GM21717 (cell line): ENCODE results near the gene PTPRK.

ENCODE experiments used
- ATAC-seq: cut with Tn5 transposase; IDR thresholded peaks from one replicate; pipeline ENCODE4 v1.9.1; 2021; ENCODE audit warnings: mild to moderate bottlenecking, moderate library complexity; ENCODE audit not compliant: unreplicated experiment

Gene PTPRK

DNA sequence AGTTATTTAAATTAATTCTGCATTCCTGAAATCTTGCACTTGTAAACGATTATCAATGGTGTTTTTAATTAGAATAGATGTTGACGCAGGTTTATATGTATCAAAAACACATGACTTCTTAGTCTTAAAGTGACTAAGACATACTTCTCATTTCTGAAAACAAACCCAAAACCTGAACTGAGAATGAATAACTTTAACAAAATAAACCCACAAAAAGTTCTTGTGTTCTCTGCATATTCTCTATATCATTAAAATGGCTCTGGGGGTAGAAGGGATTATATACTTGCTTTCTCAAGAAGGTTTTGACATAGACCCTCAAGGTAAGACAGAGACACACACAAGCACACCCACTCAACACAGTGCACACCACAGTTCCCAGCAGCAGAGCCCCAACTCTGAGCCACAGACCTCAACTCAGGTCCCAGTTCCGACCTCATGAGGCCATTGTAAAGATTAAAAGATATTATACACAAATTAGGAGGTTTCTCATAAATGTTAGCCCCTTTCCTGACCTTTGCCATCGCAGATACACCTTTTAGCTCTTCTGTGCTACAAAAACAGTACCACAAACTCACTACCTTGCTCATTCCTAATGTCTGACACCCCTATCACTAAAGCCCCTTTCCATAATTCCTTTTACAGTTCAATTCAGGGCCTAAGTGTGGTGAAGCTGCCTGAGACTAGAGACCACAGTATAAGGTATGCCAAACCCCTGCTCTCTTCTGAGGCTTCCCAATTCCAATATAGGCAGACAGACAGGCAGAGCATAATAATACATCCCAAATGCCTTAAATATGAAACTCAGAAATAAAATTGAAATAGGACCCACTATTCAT lies 267.8 kb downstream of the PTPRK start:
- ATAC-seq, result peak; percentile 52

DNA sequence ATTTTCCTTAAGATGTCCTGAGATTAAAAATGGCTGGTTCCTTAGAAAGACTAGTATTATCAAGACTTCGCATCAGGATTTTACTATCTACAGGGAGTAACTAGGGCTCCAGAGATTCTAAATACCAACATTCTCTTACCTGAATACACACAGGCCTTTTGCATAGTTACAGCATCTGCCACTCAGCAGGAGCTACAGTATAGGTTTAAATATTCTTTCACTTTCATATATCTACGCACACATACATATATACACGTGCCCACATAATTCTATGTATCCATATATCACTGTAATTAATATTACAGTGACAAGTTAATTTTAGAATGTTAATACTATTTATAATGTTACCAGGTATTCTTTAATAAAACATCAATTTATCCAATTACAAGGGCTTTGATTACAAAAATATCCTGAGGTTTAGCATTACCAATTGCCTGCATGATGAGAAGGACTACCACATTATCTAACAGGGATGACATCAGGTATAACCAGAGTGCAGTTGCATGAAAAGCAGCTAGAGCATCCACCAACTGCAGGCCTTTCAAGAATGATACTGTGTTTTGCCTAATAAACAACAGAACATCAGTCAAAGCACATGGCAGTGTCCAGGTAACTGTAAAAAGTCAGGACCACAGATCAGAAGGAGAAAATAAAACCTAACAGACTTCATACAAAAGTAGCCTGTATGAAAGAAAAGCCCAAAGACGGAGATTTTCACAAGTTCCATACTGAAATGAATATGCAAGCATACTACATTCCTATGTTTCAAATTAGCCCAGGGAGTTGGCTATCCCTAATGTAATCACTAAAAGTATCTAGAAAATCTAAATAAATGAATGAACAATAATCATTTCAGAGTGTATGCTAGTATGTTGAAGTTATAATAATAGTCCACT lies 268.7 kb downstream of the PTPRK start:
- peak; percentile 46 for ATAC-seq

DNA sequence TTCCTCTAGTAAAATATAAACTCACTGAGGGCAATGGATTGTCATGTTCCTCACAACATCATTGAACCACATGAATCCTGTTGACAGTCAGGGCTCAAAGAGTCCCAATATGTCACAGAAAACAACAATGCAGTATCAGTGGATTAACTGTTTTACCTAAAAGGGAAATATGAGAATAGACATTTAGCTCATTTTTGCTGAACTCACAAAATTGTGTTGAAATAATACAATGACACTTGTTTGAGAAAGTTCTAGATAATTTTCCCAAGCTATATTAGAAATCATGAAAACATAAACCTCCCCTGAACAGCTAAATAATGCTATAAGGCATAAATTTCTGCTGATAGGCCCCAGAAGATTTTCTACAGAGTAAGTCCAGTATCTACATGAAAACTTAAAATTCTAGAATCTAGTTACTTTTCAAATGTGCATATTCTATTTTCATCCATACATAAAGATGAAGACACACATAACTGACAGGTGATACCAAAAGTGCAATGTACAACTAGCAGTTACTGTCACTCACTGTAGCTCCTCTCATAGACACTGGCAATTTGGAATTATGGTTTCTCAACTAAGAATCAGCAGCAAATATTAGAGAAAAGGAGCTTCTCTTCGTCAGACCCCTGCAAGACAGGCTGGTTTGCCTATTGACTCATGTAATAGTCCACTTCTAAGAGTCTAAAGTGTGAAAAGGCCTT lies 269.9 kb downstream of the PTPRK start:
- no peak for ATAC-seq

DNA sequence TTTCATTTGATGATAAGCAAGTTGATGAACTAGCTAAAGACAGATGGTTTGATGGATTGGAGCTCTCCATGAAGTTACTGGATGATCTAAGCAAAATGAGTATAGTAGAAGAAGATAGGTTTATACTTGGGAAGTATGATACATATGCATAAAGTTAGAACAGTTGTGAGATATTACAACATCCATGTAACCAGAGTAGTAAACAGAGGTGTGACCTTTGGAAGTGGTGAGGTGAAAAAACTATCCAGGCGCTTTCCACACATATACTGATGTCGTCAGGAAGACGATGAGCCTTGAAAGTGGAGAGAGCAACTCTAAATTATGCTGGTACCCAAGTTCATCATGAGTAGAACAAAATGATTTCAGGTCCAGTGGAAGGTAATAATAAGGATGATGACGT lies 271.0 kb downstream of the PTPRK start:
- no peak for ATAC-seq

DNA sequence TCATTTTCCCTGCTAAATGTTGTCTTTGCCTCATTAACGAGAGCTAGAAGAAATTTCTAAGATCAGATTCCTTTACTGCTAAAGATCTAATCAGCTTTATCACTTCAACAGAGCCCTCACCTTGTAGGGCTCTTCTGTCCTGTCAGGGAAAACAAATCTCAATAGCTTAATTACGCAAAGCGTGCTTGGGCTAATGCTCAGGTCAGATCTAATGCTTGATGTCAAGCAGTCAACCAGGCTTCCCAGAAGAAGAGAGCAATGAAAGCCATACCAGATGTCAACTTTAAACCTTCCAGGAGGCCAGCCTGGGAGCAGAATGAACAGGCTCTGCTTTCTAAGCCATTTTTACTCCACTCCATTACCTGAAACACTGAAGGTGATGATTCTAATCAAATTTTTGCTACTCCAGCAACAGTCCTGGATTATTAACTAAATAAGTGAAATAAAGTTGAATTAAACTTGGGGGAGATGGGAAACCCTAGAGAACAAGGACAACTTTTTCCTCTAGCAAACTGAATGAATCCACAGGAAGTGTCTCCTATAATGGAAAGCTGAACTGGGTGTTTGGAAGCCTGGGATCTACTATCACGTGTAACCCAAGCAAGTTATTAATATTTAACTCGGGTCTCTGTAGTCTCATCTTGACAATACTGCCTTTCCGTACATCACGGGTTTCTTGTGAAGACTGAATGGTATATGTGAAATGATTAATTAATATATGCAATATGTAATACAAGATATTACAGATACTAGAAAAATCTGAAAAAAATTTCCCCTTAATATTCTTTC lies 273.7 kb downstream of the PTPRK start:
- no peak for ATAC-seq

DNA sequence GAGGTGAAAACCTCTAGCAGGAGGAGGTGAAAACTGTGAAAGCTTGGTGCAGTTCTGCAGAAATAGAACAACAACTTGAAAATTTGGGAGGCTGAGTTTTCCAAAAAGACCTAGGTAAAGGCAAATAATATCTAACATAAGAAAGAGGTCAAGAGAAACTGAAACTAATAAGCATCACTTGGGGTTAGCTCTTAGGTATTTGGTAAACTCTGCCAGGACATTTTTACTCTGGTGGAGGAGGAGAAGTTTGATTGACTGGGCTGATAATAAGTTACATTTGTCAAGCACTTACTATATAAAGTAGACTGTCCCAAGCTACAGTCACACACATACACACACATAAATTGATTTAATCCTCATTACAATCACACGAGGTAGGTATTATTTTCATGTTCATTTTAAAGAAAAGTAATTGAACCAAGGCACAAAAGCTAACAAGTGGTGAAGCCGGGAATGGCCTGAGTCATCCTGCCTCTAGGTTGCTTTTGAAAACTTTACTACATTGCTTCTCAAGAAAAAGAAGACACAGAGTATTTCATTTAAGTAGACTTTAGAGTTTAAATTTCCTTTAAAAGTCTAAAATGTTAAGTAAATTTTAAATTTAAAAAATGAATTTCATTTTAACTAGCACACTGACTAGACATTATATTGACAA lies 275.5 kb downstream of the PTPRK start:
- no peak for ATAC-seq

DNA sequence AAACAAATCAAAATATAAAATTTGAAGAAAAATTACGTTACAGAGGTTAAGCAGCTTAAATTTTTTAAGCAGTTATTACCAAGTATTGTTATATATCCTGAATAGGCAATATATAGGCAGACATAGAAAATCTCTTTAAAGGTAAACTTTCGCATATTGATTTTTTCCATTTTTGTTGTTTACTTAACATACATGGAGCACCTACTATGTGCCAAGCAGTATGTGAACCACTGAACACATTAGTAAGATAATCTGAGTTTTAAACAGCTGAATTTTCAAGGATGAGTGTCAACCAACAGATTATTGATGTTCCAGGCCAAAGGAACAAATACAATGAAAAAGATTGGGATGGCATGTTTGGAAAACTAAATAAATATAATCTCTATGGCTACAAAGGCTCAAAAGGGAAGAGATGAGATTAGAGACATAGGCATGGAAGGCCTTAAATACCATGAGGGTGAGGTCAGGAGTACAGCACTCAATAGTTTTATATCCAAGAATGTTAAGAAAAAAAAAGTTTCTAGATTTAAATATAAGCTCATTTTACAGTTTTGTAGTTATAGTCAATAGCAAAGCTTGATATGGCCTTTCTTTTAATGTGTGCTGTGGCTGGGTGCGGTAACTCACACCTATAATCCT lies 277.5 kb downstream of the PTPRK start:
- ATAC-seq, result no peak

DNA sequence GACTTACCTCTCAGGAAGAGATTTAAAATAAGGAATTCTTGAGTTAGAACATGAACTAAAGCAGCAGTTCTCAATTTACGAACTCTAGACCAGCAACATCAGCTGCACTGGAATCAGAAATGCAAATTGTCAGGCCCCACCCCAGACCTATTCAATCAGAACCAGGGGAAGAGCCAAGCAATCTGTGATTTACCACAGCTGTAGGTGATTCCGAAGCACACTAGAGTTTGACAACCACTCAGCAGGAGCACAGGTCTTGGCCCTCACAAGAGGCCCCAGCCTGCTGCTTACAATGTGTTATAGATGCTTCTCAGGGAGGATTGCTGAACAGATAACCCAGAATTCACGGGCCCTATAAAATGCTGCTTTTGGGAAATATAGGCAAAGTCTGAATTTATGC lies 279.2 kb downstream of the PTPRK start:
- ATAC-seq, result peak; percentile 83

DNA sequence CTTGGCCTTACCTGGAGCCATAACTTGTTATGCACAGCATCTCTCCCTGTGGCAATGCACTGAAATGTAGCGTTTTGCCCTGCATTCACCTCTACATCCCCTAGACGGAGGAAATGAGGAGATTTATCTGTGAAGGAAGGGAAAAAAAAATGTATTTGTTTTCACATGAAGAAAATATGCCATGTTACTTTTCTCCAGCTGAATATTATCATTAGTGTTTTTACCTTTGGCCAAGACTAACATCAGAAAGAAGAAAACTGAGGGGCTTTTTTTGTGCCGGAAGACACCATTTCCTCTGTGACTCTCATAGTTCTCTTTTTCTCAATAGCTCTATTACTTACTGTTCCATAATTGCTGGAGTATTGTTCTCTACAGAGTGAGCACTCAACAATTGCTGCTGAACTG lies 280.4 kb downstream of the PTPRK start:
- peak; percentile 59 for ATAC-seq

DNA sequence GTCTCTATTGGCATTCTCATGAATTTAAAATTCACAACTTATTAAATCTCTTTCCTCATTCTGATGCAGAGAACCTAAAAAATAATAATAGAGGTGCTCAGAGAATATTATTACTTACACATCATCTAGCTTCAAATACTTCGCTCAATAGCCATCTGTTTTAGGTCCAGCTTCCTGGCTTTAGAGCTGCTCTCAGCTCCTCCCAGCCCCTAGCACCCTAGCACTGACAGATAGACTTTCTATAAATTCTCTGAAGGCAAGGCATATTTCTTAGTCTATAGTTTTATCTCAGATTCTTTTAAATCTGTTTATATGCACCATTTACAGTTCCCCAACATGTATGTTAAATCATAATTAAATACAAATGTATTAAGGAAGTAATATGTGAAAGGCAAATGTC lies 281.3 kb downstream of the PTPRK start:
- no peak for ATAC-seq

DNA sequence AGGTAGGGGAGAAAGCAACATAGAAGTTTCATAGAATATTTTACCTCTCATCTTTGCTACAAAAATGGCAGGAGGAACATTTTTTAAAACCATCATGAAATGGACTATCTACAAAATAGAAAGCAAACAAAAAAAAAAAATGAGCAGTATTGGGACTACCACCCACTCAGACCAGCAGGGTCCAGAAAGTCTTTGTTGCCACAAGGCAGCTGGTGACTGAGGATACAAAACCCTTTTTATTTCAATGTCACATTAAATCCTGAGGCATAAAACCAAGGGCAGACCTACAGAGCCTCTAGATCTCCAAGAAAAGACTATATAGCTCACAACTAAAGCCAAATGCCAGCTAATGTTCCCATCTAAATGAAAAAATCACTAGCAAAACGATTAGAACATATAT lies 282.2 kb downstream of the PTPRK start:
- no peak for ATAC-seq

DNA sequence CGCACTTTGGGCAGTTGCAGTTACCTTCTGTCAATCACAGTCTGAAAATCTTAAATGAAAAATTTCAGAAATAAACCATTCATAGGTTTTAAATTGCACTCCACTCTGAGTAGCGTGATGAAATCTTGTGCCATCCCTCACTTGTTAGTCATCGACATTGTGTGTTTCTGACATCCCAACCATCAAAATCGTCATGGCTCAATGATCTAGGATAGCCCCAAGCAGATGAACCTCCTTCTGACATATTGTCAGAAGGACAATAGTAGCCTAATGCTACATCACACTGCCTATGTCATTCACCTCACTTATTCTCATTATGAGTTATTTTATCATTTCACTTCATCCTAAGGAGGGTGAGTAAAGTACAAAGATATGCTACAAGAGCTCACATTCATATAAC lies 284.8 kb downstream of the PTPRK start:
- no peak for ATAC-seq

DNA sequence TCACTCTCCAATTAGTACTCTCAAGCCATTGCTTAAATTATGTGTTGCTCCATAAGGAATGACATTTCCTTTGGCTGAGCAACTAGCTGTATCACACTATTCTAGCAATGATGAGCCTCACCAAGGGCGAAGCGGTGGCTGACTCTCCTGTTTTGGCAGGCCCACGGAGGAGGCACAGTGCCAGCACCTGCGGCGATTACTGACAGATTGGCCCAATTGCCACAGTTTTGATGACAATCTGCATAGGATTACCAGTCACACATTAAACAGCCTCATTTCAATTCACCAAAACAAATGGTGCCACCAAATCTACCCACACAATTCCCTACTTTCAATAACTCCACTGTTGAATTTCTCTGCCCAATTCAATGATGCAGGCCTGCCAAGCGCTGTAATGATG lies 286.9 kb downstream of the PTPRK start:
- no peak for ATAC-seq

DNA sequence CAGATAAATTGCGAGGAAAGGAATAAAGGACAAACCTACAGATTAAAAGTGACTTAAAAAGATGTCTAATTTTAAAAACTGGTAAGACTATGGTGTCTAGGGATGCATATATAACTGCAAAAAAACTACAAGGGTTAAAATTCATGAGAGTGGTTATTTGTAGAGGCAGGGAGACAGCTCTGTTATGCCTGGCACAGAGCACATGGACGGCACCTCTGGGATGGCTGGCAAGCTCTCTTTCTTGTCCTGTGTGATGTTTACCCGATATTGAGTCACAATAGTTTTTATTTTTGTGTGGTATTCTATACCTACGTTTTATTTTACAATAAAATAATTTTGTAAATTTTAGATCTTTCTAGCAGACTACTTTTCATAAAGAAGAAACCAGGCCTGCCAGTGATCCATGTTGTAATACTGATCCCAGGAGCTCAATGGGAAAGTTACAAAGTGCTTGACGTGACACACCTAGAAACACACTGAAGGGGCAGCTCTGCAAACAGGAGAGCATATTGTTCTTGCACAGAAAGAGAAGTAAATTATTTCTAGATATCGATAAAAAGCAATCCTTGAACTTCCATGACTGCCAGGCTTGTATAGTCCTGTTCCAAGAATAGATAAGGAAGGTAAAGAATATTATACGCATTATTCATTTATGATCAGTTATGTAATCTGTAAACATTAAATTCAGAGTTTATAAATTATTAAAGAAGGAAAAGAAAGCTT lies 290.0 kb downstream of the PTPRK start:
- ATAC-seq, result no peak

DNA sequence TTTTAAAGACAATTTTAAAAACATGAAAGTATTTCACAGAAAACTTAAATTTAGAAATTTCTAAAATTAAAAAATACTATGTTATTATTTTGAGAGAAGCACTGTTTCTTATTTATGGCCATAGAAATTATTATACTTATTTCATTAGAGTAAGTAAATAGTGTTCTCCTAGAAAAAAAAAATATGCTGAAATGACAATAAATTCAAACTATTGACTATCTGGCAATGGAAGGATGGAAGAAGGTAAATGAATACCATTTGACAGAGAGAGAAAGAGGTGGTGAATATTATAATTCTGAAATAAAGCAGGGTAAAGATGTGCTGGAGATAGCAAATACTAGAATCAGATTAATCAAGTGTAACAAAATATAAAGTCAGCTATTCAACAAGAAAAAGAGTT lies 294.8 kb downstream of the PTPRK start:
- no peak for ATAC-seq

DNA sequence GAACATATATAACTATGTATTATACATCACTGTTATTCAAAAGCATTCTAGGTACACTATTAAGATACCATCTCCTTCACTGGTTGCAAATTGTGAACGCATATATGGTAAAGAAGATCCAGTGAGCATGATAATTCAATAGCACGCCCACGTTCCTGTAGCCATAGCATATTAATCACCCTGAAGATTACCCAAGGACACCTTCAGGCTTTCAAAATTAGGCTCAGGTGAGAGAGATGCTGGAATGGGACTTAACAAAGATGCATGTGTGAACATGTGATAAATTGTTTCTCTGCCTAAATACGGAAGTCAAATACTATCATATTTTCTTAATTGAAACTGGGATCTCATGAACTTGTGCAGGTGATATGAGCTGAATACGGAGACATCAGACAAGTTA lies 303.5 kb downstream of the PTPRK start:
- no peak for ATAC-seq

DNA sequence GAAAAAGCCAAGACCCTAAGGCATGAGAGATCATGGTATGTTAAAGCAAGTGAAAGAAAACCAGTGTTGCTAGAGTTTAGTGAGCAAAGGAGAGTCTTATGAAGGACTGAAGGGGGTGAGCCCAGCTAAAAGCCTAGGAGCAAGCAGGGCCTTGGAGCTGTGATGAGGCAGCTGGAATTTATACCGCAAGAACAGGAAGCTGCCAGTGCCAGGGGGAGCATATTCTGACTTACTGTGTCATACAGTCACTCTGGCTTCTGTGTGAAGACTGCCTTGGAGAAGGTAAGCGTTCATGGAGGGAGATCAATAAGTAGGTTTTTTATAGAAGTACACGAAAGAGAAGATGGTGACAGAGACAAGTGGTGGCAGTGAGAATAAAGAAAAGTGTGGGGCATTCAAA lies 310.6 kb downstream of the PTPRK start:
- no peak for ATAC-seq

DNA sequence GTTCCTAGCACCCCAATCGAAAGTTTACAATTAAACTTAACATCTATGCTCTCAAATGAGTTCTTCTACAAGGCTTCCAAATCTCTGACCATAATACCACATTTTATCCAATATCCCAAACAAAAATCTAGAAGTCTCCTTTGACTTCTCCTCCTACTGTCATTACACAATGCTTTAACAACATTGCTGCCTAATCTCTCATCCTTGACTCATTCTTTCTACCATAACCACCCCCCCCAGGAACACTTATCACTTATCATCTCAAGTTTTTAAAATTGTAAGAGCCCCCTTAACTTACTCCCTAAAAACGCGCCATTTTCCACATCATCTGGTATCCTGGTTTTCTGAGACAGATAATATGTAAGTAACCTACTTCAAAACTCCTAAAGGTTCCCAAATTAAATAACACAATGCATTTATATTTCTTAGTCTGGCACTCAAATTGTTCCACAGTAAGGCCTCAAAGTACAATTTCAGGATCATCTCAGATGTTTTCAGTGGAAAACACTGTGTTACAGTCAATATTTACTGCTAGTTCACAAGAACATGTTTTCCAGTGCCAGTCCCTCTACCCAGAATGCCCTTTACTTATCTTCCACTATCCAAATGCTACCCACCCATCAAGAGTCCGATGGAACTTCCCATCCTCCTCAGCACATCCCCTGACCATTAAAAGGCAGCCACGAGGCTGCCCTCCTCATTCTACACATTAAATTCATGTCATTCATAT lies 311.4 kb downstream of the PTPRK start:
- no peak for ATAC-seq
